Osteocyte (in vitro differentiated cells): ENCODE data around the gene ITPR2. TPM values are rescaled to one million over a fixed set of nuclear protein-coding genes. Genes with fewer than 3 reads are reported as not detected.
A peak's percentile ranks its signal among the peaks of the same experiment; 100 is the strongest.

Experiments used
- DNase-seq: peaks from one replicate; pipeline ENCODE4 v3.0.0; 2021; ENCODE audit warnings: mixed read lengths; ENCODE audit not compliant: unreplicated experiment; ENCODE audit errors: extremely low spot score
- H3K27ac Mint-ChIP-seq: one replicate; pipeline ENCODE4 v1.8.0; 2021; ENCODE audit warnings: mild to moderate bottlenecking, mixed read lengths; ENCODE audit not compliant: unreplicated experiment
- H3K27me3 Mint-ChIP-seq: one replicate; pipeline ENCODE4 v1.8.0; 2021; ENCODE audit warnings: mixed read lengths; ENCODE audit not compliant: unreplicated experiment
- H3K36me3 Mint-ChIP-seq: one replicate; pipeline ENCODE4 v1.8.0; 2021; ENCODE audit warnings: mixed read lengths; ENCODE audit not compliant: unreplicated experiment
- H3K4me1 Mint-ChIP-seq: one replicate; pipeline ENCODE4 v1.8.0; 2021; ENCODE audit warnings: mixed read lengths; ENCODE audit not compliant: unreplicated experiment
- H3K4me3 Mint-ChIP-seq: one replicate; pipeline ENCODE4 v1.8.0; 2021; ENCODE audit warnings: mild to moderate bottlenecking, moderate library complexity, mixed read lengths; ENCODE audit not compliant: unreplicated experiment
- H3K9me3 Mint-ChIP-seq: one replicate; pipeline ENCODE4 v1.8.0; 2021; ENCODE audit warnings: mixed read lengths; ENCODE audit not compliant: unreplicated experiment
- total RNA-seq: library from RNA; stranded (reverse); gene quantifications from 2 replicates; pipeline ENCODE4 v1.2.1, GENCODE V29; 2021
- TF ChIP-seq, protein P1 (sequence below): fragments of 200-600 bp; sonication (generic); IDR thresholded peaks from 2 replicates; pipeline ENCODE4 v1.5.0; 2021; ENCODE audit warnings: antibody characterized with exemption, mild to moderate bottlenecking, moderate library complexity

Gene ITPR2
- total RNA-seq, 1 donor from 2014 or later: 22.1 TPM

DNA sequence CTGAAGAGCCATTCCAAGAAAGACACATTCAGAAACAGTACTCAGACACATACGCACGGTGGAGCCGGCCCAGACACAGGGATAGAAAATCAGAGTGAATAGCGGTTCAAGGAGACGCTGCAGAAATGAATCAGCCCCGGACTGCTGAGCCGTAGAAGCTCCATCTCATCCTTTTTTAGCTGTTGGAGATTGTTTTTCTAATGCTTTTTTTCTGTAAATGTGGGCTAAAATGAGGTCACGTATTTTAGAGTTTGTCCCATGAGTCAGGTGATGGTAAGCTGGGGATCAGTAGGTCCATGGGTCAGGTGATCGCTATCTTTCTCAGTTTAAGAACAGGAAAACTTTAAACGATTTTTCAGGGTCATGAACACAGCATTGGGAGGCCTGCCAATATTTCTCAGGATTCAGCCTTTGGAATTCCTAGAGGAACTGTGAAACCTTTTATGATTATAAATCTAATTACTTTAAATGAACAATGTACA, 202.4 kb downstream of the ITPR2 start:
- no peaks in the 10 kb centered on the region for H3K27me3 Mint-ChIP-seq
- H3K9me3 Mint-ChIP-seq: no peaks in the 10 kb centered on the region
- peak overlapping the region; percentile 61 for H3K27ac Mint-ChIP-seq
- peaks cover 17% of the 10 kb centered on the region for H3K4me1 Mint-ChIP-seq
- peaks cover 5% of the 10 kb centered on the region for H3K36me3 Mint-ChIP-seq
- no peak overlapping the region for H3K4me3 Mint-ChIP-seq
- TF ChIP-seq, protein P1, sequence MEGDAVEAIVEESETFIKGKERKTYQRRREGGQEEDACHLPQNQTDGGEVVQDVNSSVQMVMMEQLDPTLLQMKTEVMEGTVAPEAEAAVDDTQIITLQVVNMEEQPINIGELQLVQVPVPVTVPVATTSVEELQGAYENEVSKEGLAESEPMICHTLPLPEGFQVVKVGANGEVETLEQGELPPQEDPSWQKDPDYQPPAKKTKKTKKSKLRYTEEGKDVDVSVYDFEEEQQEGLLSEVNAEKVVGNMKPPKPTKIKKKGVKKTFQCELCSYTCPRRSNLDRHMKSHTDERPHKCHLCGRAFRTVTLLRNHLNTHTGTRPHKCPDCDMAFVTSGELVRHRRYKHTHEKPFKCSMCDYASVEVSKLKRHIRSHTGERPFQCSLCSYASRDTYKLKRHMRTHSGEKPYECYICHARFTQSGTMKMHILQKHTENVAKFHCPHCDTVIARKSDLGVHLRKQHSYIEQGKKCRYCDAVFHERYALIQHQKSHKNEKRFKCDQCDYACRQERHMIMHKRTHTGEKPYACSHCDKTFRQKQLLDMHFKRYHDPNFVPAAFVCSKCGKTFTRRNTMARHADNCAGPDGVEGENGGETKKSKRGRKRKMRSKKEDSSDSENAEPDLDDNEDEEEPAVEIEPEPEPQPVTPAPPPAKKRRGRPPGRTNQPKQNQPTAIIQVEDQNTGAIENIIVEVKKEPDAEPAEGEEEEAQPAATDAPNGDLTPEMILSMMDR: no peak
- DNase-seq: no peak

DNA sequence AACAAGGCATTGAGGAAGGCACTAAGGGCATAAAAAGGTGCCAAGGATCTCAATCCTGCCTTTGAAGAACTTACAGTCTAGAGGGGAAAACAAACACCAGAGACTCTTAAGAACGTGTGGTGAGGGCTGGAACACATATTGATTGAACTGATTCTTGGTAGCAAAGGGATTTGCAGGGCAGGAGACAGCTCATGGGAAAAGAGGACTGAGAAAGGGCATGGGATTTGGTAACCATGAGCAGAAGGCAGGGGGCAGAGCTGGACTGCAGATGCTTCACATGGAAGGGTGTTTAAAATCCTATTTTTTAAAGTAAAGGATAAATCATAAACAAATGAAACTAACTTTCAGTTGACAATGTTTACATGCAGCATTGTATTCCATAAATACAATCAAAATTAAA, 203.1 kb downstream of the ITPR2 start:
- Mint-ChIP-seq H3K4me3 (no peak overlapping the region), H3K27me3 (no peaks in the 10 kb centered on the region), H3K4me1 (peaks cover 17% of the 10 kb centered on the region)

DNA sequence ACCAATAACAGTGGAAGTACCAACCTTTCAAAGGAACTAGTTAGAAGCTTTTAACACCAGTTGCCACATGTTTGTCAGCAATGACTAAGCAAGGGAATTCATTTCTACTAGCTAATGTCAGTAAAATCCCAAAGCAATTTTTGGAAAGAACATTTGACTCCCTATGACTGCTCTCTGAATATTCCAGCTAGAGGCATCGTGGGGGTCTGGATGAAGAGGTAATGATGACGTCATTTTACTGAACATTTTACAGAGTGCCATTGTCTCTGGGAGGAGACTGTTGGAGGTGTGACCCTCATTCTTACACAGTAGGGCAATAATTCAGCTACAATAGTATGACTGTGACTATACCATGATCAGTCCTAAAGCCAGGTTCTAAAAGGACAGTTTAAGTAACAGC, 204.8 kb downstream of the ITPR2 start:
- Mint-ChIP-seq H3K27ac (no peak overlapping the region), H3K4me3 (no peak overlapping the region), H3K36me3 (peaks cover 10% of the 10 kb centered on the region), H3K9me3 (no peaks in the 10 kb centered on the region), H3K4me1 (peaks cover 13% of the 10 kb centered on the region), H3K27me3 (no peaks in the 10 kb centered on the region)
- TF ChIP-seq, protein P1: no peak
- DNase-seq: no peak

More for the DNA sequence above, 203.1 kb downstream of the ITPR2 start:
- TF ChIP-seq, protein P1: peak; percentile 53
- H3K36me3 Mint-ChIP-seq: peaks cover 7% of the 10 kb centered on the region
- peak overlapping the region; percentile 61 for H3K27ac Mint-ChIP-seq
- H3K9me3 Mint-ChIP-seq: no peaks in the 10 kb centered on the region
- DNase-seq: no peak

DNA sequence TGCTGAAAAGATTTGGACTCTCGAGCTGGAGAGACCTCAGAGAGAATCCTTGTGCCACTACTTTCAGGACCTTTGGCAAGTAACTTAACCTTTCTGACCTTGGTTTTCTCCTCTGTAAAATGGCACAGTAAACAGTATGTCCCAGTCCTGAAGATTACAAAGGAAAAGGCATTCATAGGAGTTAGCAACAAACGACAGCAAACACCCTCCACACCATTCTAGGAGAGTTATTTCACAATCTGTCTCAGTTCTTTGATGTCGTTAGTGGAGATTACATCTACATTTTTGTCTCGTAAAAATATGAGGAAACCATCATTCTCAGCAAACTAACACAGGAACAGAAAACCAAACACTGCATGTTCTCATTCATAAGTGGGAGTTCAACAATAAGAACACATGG, 205.7 kb downstream of the ITPR2 start:
- H3K27me3 Mint-ChIP-seq: no peaks in the 10 kb centered on the region
- peaks cover 10% of the 10 kb centered on the region for H3K36me3 Mint-ChIP-seq
- DNase-seq: no peak
- TF ChIP-seq, protein P1: no peak
- H3K9me3 Mint-ChIP-seq: no peaks in the 10 kb centered on the region
- no peak overlapping the region for H3K4me3 Mint-ChIP-seq
- no peak overlapping the region for H3K27ac Mint-ChIP-seq
- peaks cover 13% of the 10 kb centered on the region for H3K4me1 Mint-ChIP-seq

DNA sequence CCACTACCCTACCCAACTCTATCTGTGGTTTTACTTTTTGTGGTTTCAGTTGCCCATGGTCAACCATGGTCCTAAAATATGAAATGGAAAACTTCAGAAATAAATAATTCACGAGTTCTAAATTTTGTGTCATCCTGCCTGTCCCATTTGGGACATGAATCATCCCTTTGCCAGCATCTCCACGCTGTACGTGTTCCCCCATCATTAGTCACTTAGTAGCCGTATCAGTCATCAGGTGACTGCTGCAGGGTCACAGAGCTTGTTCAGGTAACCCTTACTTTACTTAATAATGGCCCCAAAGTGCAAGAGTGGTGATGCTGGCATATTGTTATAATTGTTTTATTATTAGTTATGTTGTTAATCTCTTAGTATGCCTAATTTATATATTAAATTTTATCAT, 209.9 kb downstream of the ITPR2 start:
- H3K36me3 Mint-ChIP-seq: peaks cover 22% of the 10 kb centered on the region
- H3K27ac Mint-ChIP-seq: no peak overlapping the region
- H3K4me1 Mint-ChIP-seq: no peaks in the 10 kb centered on the region
- H3K4me3 Mint-ChIP-seq: no peak overlapping the region
- no peak for DNase-seq
- H3K27me3 Mint-ChIP-seq: no peaks in the 10 kb centered on the region
- H3K9me3 Mint-ChIP-seq: no peaks in the 10 kb centered on the region
- TF ChIP-seq, protein P1: no peak
